CMK (cell line): ENCODE data around the gene DEPDC5.
"Not testable (repeated sequence)": the region's sequence is repeated elsewhere in the genome, so short reads cannot be mapped to it uniquely, and the experiment has no call there.

Experiments used
- DNase-seq: peaks from one replicate; pipeline ENCODE4 v3.0.0-alpha.2; 2010; ENCODE audit warnings: low read depth

DEPDC5 gene

GRCh38 chr22:31815383-31815814 lies 61.6 kb downstream of the DEPDC5 start:
- not testable (repeated sequence) for DNase-seq

GRCh38 chr22:31816750-31817149 lies 62.9 kb downstream of the DEPDC5 start:
- no peak for DNase-seq

GRCh38 chr22:31818481-31819392 lies 64.9 kb downstream of the DEPDC5 start:
- no peak for DNase-seq

GRCh38 chr22:31820655-31821054 lies 66.8 kb downstream of the DEPDC5 start:
- no peak for DNase-seq

DNA sequence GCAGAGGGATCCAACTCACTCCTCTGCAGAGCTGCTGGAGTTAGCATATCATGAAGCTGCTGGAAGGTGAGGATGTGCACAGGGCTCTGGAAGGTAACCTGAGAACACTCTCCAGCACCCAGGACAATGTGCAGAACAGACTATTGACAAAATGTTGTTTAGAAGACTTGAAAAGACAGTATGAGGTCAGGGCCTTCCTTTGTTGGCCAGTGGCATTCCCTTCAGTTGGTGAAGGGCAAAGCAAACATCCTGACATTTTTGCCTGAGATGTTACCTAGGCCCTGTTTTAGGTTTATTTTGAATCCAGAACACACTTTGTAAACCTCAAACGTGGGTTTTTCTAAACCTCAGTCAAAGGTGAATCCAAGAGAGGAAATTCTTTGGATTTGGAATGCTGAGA lies 67.8 kb downstream of the DEPDC5 start:
- DNase-seq, result no peak

DNA sequence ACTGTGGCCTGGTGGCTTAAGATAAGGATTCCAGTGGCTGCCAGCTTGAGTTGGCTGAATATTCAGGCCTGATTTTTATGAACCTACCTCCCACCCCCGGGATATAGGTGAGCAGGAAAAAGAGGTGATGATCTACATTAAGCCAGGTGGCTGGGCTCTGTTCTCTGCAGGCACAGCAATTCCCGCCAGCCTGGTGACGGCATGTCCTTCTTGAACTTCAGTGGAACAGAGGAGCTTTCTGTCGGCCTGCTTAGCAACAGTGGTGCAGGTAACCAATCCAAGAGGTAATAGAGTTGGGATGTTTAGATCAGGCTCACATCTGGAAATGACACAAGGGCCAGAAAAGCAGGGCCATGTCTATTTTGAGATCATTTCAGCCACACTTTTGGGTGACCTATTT lies 68.7 kb downstream of the DEPDC5 start:
- DNase-seq, result no peak

DNA sequence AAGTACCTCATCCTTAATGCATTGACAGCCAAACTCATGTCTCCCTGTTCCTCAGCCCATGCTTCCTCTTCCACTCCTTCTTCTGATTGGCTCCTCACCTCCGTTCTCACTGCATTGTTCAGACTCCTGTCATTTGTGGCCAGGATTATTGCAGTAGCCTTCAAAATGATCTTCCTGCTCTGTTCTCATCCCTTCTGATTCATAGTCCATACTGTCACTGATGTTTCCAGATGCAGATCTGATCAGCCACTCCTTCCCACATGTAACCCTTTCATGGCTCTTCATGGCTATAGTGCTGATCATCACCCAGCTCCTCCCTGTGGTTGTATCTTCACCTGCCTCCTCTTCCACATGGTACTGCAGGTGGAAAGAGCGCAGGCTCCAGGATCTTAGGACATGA lies 71.7 kb downstream of the DEPDC5 start:
- DNase-seq, result no peak

DNA sequence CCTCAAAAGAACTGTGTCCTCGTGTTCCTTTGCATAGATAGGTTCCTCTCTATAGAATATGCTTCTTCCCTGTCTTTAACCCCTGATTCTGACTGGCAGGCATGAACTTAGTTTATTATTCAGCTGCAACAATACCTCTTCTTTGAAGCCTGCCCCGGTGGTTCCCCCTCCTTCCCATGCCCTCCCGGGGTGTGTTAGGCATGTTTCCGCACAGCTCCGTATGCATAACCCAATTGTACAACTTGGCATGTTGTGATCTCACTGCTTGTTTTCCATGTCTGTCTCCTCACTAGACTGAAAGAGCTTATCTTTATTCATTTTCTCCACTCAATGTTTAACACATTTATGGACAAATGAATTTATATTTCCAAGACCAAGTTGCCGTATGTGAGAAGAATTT lies 72.6 kb downstream of the DEPDC5 start:
- no peak for DNase-seq

DNA sequence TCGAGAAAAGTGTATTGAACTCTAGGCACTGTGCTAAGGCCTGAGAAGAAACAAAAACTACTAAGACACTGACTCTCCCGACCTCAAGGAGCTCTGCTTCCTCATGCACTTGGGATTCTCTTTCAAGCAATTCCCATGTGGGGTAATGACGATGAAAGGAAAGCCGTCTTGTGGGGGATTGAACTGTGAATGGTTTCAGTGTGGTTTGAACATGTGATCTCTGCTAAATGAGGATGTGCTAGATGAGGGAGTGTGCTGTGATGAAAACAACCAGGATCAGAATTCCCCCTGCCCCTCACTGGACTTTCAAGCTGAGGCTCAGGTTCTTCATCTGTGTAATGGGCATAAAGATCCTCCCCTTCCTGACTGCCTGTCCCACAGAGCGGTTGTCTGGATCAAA lies 74.9 kb downstream of the DEPDC5 start:
- DNase-seq, result no peak

GRCh38 chr22:31829505-31829904 lies 75.7 kb downstream of the DEPDC5 start:
- no peak for DNase-seq

GRCh38 chr22:31830721-31831070 lies 76.9 kb downstream of the DEPDC5 start:
- DNase-seq, result no peak

DNA sequence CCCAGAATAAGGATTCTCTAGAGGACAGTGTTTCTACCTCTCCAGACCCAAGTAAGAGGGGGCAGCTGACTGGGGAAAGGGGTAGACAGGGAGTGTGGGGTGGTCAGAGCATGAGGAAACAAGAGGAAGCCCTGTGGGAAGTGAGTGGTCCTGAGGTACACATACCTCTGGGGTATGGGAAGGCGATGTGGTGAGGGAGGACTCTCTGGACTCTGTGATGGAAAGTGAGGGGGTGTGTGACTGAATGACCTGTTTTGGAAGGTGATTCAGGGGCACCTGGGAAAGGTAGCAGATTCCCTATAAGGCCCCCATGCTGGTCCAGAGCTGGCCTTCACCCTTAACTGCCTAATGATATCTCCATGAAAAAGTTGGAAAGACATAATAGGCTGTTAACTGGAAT lies 80.1 kb downstream of the DEPDC5 start:
- no peak for DNase-seq

GRCh38 chr22:31836010-31836409 lies 82.2 kb downstream of the DEPDC5 start:
- no peak for DNase-seq

DNA sequence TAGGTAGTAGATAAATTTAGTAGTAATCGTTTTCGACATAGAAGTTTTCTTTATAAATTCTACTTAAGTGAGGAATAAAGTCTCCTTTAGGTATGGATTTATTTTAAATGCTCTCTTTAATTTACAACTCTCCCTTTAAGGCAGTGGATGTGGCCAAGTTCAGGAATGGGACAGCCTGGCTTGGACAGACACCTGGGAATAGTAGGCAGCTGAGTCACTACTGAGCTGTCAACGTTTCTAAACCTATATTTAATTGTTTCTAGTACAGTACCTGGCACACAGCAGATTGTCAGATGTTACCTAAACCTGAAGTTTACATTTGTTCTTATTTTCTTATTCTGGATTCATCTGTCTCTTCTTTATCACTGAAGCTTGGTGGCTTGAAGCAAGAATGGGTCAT lies 85.1 kb downstream of the DEPDC5 start:
- DNase-seq, result no peak

DNA sequence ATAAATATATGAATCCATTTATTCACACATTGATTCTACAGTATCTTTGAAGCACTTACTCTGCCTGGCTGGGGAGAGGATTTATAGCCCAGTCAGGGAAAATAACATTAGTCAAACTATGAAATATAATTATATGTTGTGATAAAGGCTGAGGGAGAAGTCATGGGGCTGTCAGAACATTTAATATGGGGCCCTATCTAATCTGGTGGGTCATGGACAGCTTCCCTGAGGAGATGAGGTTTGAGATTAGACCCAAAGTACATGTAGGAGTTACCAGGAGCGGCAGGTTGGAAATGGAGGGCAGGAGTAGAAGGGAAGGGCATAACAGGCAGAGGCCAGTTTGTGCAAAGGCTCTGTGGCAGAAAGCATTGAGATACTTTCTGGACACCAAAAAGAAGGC lies 86.2 kb downstream of the DEPDC5 start:
- no peak for DNase-seq

DNA sequence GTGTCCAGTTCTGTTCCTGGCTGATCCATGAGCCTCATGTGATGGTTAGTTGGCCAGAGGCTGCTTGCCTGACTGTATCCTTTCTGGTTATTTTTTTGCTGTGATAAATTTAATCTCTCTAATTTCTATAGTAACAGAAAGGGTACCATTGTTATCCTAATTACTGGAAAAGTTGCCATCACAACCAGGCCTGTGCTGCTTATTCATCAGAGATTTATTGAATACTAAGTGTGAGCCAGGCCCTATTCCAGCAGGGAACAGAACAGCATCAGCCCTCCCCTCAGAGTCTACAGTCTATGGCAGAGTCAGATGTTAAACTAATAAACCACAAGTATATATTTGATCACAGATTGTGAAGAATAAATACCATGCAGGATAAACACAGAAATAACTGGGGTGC lies 86.8 kb downstream of the DEPDC5 start:
- DNase-seq, result no peak

DNA sequence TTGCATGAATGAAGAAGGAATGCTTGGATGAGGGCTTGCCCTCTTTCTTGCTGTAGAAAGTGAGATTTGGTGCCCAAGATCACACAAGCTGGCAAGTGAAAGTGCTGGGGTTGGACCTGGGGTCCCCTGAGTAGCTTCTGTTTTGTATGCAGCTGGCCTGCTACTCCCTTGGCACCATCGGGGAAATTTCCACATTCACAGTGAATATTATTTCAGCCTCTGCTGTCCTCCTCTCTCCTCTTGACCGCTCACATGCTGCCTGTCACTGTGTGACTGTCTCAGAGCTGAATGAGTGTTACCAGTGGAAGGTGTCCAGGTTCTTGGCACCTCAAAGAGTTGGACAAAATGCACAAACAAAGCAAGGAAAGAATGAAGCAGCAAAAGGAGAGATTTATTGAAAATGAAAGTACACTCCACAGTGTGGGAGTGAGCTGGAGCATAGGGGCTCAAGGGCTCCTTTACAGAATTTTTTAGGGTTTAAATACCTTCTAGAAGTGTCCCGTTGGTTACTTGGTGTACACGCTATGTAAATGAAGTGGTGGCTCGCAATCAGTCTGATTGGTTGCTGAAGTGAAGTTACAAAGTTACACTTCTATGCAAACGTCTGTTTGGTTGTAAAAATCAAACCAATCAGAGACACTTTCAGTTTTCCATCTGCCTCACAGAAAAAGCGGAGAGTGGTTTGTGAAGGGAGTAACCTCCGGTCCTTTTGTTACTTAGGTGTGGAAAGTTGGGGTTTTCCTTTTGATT lies 87.4 kb downstream of the DEPDC5 start:
- no peak for DNase-seq

DNA sequence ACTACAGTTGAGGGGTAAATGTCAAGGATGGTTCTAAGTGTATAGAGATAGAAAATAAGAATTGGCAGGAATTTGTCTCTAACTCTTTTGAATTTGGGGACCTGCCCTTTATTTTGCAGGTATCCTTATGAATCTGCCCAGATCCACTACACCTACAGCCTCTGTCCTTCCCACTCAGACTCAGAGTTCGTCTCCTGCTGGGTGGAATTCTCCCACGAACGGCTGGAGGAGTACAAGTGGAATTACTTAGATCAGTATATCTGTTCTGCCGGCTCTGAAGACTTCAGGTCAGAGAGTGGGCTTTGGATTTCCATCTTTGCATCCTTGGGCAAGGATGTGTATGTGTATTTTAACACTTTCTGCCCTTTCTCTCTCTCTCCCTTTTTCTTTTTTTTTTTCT lies 89.7 kb downstream of the DEPDC5 start:
- no peak for DNase-seq

DNA sequence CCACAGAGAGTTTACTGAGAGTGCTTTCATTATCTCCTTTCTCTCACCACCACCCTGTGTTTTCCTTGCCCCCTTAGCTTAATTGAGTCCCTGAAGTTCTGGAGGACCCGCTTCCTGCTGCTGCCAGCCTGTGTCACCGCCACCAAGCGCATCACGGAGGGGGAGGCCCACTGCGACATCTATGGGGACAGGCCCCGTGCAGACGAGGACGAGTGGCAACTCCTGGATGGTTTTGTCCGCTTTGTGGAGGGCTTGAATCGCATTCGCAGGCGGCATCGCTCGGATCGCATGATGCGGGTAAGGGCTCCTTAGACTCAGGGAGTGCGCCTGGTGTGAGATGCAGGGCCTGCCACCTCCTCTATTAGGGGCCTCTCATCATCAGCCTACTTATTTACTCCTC lies 91.1 kb downstream of the DEPDC5 start:
- DNase-seq, result no peak

DNA sequence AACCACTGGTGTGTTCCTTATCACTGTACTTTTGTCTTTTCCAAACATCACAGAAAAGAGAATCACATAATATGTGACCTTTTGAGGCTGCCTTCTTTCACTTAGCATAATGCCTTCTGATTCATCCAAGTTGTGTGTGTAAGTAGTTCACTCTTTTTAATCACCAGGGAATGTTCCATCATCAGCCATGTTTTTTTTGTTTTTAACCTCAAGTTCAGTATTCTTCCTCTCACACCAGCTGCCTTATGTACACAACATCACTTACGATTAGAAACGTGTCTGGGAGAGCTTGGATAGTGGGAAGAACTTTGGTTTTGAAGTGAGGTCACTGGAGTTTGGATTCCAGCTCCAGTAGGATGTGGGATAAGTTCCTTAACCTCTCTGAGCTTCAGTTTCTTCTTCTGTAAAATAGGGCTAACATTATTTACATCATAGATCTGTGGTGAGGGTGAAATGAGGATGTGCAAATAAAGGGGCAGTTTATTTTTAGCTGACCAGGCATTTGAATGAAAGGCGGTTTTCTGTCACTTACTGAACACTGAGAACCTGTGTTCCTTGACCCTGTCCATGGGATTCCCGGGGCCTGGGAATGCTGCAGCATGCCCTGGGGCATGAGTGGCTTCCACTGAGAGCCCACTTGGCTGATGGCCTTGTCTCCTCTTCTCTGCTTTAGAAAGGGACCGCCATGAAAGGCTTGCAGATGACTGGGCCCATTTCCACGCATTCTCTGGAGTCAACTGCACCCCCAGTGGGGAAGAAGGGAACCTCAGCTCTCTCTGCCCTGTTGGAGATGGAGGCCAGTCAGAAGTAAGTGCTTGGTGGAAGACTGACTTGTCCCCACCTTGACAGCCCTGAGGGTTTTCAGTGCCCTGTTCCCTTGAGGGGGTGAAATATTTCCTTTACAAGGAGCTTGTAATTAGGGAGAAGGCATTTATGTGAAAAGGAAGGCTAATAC lies 92.6 kb downstream of the DEPDC5 start:
- DNase-seq, result no peak

DNA sequence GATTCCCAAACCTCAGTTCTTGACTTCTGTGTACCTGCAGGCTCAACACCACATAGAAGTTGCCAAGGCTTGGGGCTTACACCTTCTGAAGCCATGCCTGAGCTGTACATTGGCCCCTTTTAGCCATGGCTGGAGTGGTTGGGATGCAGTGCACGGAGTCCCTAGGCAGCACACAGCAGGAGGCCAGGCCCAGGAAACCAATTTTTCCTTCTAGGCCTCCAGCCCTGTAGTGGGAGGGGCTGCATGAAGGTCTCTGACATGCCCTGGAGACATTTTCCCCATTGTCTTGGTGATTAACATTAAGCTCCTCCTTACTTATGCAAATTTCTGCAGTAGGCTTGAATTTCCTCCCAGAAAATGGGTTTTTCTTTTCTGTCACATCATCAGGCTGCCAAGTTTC lies 94.6 kb downstream of the DEPDC5 start:
- DNase-seq, result no peak

DNA sequence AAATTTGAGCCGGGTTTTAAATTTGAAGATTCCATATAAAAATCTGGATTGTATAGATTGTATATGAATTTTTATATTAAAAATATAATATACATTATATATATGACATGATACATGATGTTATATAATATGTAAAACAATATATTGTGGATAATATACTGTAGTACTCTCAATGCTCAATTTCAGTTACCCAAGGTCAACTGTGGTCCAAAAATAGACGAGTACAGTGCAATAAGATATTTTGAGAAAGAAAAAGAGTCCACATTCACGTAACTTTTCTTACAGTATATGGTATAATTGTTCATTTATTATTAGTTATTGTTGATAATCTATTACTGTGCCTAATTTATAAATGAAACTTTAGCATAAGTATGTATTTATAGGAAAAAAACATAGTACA lies 96.3 kb downstream of the DEPDC5 start:
- no peak for DNase-seq
